Heart left ventricle (tissue), 16 donors: ENCODE measurements around the gene GCFC2. TPM values are rescaled to one million over a fixed set of nuclear protein-coding genes. Genes with fewer than 3 reads are reported as not detected.

Source experiments
- ATAC-seq, 4 donors: fragments of 200-7000 bp; cut with Tn5 transposase; one replicate each; pipeline ENCODE4 v1.9.1; 2020 to 2022; ENCODE audit warnings: moderate library complexity in 4 of 4, mild to moderate bottlenecking in 3 of 4, moderate number of reproducible peaks in 1 of 4
- DNase-seq, 5 donors: peaks; one replicate each; pipeline ENCODE4 v3.0.0-alpha.2; 2020
- H3K27ac ChIP-seq, 12 donors: fragments of 200-600 bp; sonication (generic) in 4 of 12; one replicate each; pipeline versions ENCODE4 v1.5.0 to v1.8.0; 2016 to 2022; ENCODE audit warnings: mild to moderate bottlenecking in 2 of 12
- H3K27me3 ChIP-seq, 9 donors: fragments of 200-600 bp; sonication (generic) in 2 of 9; one replicate each; pipeline versions ENCODE4 v1.5.1 to v1.8.0; 2016 to 2022; ENCODE audit warnings: mild to moderate bottlenecking in 3 of 9
- H3K36me3 ChIP-seq, 9 donors: fragments of 200-600 bp; sonication (generic) in 2 of 9; one replicate each; pipeline versions ENCODE4 v1.5.0 to v1.8.0; 2018 to 2022; ENCODE audit warnings: mild to moderate bottlenecking in 2 of 9
- H3K4me1 ChIP-seq, 12 donors: fragments of 200-600 bp; sonication (generic) in 4 of 12; one replicate each; pipeline versions ENCODE4 v1.5.0 to v1.8.0; 2016 to 2022; ENCODE audit warnings: mild to moderate bottlenecking in 3 of 12
- H3K4me3 ChIP-seq, 12 donors: fragments of 200-600 bp; sonication (generic) in 4 of 12; one replicate each; pipeline versions ENCODE4 v1.5.0 to v1.8.0; 2017 to 2022; ENCODE audit warnings: mild to moderate bottlenecking in 9 of 12, moderate library complexity in 4 of 12
- H3K9me3 ChIP-seq, 12 donors: fragments of 200-600 bp; sonication (generic) in 4 of 12; one replicate each; pipeline versions ENCODE4 v1.5.0 to v1.8.0; 2016 to 2022; ENCODE audit warnings: mild to moderate bottlenecking in 1 of 12
- CTCF ChIP-seq, 12 donors: fragments of 200-600 bp; sonication (generic) in 4 of 12; IDR thresholded peaks; one replicate each; pipeline versions ENCODE4 v1.5.0 to v1.8.0; 2018 to 2022; ENCODE audit warnings: antibody characterized with exemption in 12 of 12, mild to moderate bottlenecking in 5 of 12
- POLR2A ChIP-seq, 2 donors: fragments of 450-650 bp; IDR thresholded peaks; one replicate each; pipeline ENCODE4 v1.6.1; 2017; ENCODE audit warnings: antibody characterized with exemption in 2 of 2, mild to moderate bottlenecking in 2 of 2, moderate library complexity in 2 of 2
- WGBS, 4 donors: extraction: QIAGEN DNeasy Blood & Tissue Kit in 2 of 4; methylation state at CpG; one replicate each; pipeline versions ENCODE4 v1.1.5 to v1.1.7; 2013 to 2018; 5-methylcytosine and 5-hydroxymethylcytosine counted together
- intact Hi-C, 10 donors: fragments of 100-400 bp; cut with DNase I; formaldehyde crosslinking; loops; one replicate each; pipeline versions ENCODE4 v1.11.1 to v1.14.2; 2022
- long read RNA-seq, 3 donors: library from polyadenylated mRNA; unstranded; transcript quantifications; one replicate each; pipeline ENCODE4 v2.0.0, GENCODE V29; 2020 to 2021
- polyA plus RNA-seq, 2 donors: library from polyadenylated mRNA; stranded (reverse); fragments of 200-250 nt; gene quantifications; one replicate each; pipeline ENCODE4 v1.2.3, GENCODE V29; 2013
- total RNA-seq, 9 donors: library from RNA; depleted of rRNA in 2 of 9; stranded (reverse); fragments of >200 nt in 2 of 9; fragmentation: NEBNext Ultra II Directional in 3 of 9; extraction: Animal tissue kit (Norgen Biotek cat#: 25700) in 3 of 9; gene quantifications; one replicate each; pipeline versions ENCODE4 v1.1.0 to v1.2.4, GENCODE V29; 2016 to 2023
- donor health status: ischemic (EF 13 %, LVEDD 7.1; RV severe dilation, severe dysfunction).
- donor health status: healthy with polysubstance abuse.
- donor health status: DM: no; HTN: yes; CAD: no.
- donor health status: DM: no; HTN: no; CAD: no.
- donor health status: ischemic (EF 25% LVEDD 6.9; RV normal size, moderate dysfunction).
- donor health status: ischemic (EF 25% LVEDD 5.7; RV mildly dilated, moderate dysfunction).
- donor health status: healthy.
- donor health status: DM: yes; HTN: yes; CAD: no.
- donor health status: ischemic (EF 35%, LVEDD 5.7; RV mildly dilated, moderate dysfunction).
- donor health status: nonischemic (EF 11% LVEDD 7.7; RV severe dilation, severe dysfunction).
- donor health status: DM: yes; HTN: yes; CAD: no.
- donor health status: PGD.
- donor health status: ischemic (EF 29% LVEDD 5.4; RV normal size, mild dysfunction).
- donor health status: nonischemic (EF 23%, LVEDD 6.1; RV moderate dilation, normal function).

GCFC2 gene
- total RNA-seq (10 to 100 TPM in 8 of 9 donors, 1 to 10 TPM in 1; 9.9 to 16.5 (median 13.3) TPM), polyA plus RNA-seq (10 to 100 TPM in 1 of 2 donors, 1 to 10 TPM in 1; 7.2 to 10.8 TPM)
- long read RNA-seq, donor 1, full-length matches to known transcripts, result 6 of 15 reads
- long read RNA-seq, donor 1, partial matches to known transcripts, result 0 of 15 reads
- long read RNA-seq, donor 1, other reads (novel, unspliced or antisense), result 9 of 15 reads
- long read RNA-seq, donor 2, full-length matches to known transcripts, result 10 of 19 reads
- long read RNA-seq, donor 2, partial matches to known transcripts, result 1 of 19 reads
- long read RNA-seq, donor 2, other reads (novel, unspliced or antisense), result 8 of 19 reads
- long read RNA-seq, donor 3, full-length matches to known transcripts, result 1 of 11 reads
- long read RNA-seq, donor 3, partial matches to known transcripts, result 0 of 11 reads
- long read RNA-seq, donor 3, other reads (novel, unspliced or antisense), result 10 of 11 reads

- DNase-seq (peak; percentile 88 to 94 (median 93)), ATAC-seq (peak; percentile 93 to 99 (median 98))
- Histone ChIP-seq H3K9me3 (no peaks in the 10 kb centered on the region), H3K4me3 (peak within 1 kb of the TSS; percentile 60 to 90 (median 77)), H3K27ac (peak within 1 kb of the TSS; percentile 46 to 95 (median 92)), H3K27me3 (no peaks in the 10 kb centered on the region), H3K4me1 (peaks cover 0 to 28% (median 9%) of the 10 kb centered on the region in 12 donors), H3K36me3 (peaks cover 0 to 11% (median 3%) of the 10 kb centered on the region in 9 donors)
- intact Hi-C loops, result loop anchor here in 4 of 10 donors (2.0 to 10.0 kb wide), 3 partner anchors 63 to 66 kb away; partner anchors contain the start of gene MRPL19 (in 4 of the 4)
- peak; percentile 25 to 68 (median 46) for TF ChIP-seq CTCF (IDR thresholded peaks at IDR 0.05)
- peak in 1 of 2 donors; percentile 68 for TF ChIP-seq POLR2A (IDR thresholded peaks at IDR 0.05)
- 1 to 4% (median 1%) methylated on average over 11 to 66 of the region's 66 CpGs for WGBS, 4 donors
Measured at GRCh38 chr2:75710577-75711253, at the start of gene GCFC2. Gene GCFC2 (minus strand): TSS chr2:75710915. CDS start chr2:75710855, 60 bp downstream.

GRCh38 chr2:75752828-75753227, 42.1 kb upstream of the GCFC2 start:
- Histone ChIP-seq H3K36me3 (no peaks in the 10 kb centered on the region), H3K4me1 (no peaks in the 10 kb centered on the region), H3K27ac (no peak overlapping the region), H3K27me3 (no peaks in the 10 kb centered on the region), H3K4me3 (no peak overlapping the region), H3K9me3 (peaks cover 0 to 2% (median 0%) of the 10 kb centered on the region in 12 donors)
- WGBS, 4 donors, result 56 to 63% (median 61%) methylated on average over 1 of the region's 1 CpG
- intact Hi-C loops, result no loop called here
- no peak for DNase-seq
- no peak for ATAC-seq
- TF ChIP-seq POLR2A (IDR thresholded peaks at IDR 0.05) (no peak), CTCF (IDR thresholded peaks at IDR 0.05) (no peak)

GRCh38 chr2:75751824-75752468, 41.2 kb upstream of the GCFC2 start:
- Histone ChIP-seq H3K9me3 (no peaks in the 10 kb centered on the region), H3K4me1 (no peaks in the 10 kb centered on the region), H3K36me3 (no peaks in the 10 kb centered on the region), H3K27me3 (no peaks in the 10 kb centered on the region), H3K4me3 (no peak overlapping the region), H3K27ac (no peak overlapping the region)
- intact Hi-C loops, result no loop called here
- WGBS, 4 donors, result 87 to 88% (median 88%) methylated on average over 5 of the region's 5 CpGs
- no peak for ATAC-seq
- TF ChIP-seq CTCF (IDR thresholded peaks at IDR 0.05) (no peak), POLR2A (IDR thresholded peaks at IDR 0.05) (no peak)
- no peak for DNase-seq
